Fibroblast of skin of abdomen (primary cell): Measurements from ENCODE around the gene CPE.
"Not testable (repeated sequence)": the region's sequence is repeated elsewhere in the genome, so short reads cannot be mapped to it uniquely, and the experiment has no call there.

ENCODE experiments used
- DNase-seq: peaks from one replicate; pipeline ENCODE4 v3.0.0-alpha.2; 2013

The CPE gene

DNA sequence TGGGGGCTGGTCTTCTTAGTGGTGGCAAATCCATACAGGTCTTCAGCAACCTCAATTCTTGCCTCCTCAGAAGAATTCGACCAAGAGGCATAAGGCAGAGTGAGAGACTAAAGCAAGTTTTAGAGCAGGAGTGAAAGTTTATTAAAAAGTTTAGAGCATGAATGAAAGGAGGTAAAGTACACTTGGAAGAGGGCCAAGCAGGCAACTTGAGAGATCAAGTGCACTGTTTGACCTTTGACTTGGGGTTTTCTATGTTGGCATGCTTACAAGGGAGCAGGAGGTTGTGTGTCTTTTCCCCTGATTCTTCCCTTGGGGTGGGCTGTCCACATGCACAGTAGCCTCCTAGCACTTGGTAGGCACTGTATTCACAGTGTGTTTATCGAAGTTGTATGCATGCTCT, 91.2 kb downstream of the CPE start:
- no peak for DNase-seq

DNA sequence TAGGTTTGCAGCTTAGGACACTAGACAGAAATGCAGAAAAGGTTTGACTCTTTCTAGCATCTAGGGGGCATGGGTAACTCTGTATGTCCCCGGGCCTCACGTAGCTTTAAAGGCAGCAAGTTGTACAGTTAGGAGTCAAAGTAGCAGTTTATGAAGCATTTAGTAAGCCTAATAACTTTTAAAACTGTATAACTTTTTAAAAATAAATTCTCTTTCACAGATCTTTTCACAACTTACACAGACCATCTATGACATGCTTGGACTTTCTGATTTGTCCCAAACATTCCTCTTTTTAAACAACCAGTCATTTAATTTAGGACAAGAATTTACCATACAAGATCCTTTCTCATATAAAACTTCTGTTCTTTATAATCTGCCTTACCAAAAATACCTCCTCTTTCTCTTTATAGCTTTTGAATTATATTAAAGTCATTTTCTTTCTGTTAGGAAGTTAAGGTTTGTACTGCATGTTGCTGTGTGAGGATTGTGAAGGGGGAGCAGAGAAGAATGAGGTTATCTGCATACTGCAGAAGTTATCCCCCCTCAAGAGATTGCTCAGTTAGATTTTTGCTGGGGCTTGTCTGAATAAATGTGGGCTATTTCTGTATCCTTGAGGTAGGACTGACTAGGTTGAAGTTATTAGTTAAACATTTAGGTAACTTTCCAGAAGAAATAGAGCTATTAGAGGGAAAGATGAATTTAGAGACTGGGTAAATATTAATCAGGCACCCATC, 94.3 kb downstream of the CPE start:
- DNase-seq, result no peak

DNA sequence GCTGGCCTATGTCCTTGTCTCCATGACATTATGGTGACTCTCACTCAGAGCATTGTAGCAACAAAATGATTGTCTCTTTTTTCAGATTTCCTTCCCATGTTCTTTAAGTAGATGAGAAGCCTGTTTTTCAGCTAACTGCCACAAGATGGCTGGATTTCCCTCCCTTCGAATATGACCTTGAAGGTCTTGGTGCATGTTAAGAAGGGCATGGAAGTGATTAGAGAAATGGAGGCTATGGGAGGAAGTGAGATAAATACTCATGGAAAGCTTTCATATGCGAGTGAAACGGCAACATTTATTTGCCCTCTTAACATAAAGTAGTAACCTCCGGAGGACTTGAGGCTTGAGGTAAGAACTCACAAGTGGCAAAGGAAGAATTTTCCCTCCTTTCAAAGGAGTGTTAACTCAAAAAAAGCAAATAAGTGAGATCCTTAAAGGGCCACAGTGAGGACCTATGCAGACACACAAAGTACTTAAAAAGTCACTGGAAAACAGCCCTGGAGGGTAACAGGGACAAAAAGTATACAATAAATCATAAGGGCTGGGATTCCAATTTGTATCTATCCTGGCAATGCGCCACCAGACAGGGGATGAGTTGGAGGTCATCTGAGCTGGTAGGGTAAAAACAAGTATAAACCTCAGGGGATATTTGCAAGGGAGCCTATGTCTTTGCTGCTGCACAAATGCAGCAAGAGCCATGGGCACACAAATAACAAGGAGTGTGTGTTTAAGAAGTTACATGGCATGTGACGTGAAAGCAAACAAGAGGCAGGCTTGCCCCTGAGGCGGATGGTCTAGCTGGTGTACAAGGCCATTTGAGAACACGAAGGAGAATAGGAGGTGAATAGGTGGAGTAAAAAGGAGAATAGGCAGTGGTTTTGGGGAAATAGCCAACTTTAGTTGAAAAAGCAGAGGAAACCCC, 96.2 kb downstream of the CPE start:
- DNase-seq, result no peak

DNA sequence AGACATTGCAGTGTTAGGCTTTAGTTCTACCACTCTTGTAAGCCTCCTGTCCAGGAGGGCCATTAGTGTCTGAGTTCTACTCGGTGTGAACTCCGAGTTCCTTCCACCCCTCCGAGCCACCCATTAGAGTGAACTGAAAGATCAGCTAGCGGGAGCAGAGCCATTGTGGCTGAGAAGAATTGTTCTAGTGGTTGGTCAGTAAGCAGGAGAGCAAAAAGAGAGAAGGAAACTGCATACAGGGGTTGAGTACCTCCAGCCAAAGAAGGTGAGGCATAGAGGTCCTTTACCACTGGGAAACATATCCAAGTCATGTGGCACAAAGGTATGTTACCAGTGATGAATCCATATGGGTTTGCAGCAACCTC, 96.9 kb downstream of the CPE start:
- DNase-seq, result no peak

DNA sequence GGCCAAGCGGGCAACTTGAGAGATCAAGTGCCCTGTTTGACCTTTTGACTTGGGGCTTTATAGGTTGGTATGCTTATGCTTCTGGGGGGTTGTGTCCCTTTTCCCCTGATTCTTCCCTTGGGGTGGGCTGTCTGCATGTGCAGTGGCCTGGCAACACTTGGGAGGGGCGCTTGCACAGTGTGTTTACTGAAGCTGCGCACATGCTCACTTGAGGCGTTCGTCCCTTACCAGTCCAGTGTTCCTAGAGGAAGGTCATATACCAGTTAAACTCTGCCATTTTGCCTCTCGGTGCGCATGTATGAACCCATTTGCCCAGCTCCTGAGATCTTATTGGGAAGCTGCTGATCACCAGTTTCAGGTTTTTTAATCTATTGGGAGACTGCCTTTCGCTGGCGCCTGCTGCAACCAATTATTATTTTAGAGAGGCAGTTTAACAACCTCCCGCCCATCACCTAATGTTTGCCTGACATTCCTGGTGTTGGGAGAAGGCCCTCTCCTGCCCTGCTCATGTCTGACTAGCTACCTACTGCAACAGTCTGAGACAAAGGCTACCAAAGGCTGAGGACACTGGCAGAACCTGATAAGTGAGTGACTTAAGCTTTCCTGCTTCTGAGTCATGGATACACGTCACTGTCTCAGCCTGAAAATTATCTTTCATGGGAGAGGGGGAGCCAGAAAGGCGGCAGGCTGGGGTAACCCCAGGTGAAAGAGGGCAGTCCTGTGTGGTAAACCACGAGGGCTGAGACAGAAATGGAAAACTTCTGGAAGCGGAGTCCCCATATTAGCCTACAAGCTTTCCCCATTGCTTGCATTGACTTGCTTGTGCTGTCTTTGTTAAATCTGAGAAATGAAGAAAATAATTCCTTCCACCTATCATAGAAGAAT, 97.6 kb downstream of the CPE start:
- peak; percentile 26 for DNase-seq

DNA sequence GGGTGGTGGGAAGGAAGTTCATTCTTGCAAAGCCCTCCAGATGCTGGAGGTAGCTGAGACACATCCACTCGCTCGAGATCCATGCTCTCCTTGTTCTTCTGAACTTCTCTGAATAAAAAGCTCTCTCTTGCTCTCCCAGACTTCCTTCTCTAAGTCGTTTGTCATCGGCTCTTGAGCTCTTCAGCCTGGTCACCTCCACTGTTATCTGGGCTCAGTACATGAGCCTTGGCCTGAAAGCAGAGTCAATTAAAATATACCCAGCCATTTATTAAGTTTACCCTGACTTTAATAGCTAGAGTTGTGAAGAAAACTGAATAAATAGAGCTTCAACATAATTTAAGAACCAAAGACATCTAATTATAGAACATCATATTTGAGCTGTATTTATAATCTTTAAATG, 99.0 kb downstream of the CPE start:
- DNase-seq, result no peak

DNA sequence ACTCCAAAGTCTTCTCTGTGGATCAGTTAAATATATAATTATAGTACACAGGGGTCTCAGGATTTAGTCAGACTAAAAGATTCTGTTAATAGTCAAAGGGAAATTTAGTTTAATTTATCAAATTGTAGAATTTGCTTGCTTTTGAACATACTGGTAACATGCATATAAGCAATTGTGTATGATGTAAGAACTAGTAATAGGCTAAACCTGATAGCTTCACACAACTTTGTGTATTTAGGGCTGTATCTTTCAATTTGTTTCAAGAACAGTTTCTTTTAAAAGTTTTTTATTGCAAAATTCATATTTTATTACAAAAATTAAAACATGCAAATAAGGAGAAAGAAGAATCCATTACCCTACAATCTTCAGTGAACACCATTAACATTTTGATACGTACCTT, 99.5 kb downstream of the CPE start:
- DNase-seq, result no peak

DNA sequence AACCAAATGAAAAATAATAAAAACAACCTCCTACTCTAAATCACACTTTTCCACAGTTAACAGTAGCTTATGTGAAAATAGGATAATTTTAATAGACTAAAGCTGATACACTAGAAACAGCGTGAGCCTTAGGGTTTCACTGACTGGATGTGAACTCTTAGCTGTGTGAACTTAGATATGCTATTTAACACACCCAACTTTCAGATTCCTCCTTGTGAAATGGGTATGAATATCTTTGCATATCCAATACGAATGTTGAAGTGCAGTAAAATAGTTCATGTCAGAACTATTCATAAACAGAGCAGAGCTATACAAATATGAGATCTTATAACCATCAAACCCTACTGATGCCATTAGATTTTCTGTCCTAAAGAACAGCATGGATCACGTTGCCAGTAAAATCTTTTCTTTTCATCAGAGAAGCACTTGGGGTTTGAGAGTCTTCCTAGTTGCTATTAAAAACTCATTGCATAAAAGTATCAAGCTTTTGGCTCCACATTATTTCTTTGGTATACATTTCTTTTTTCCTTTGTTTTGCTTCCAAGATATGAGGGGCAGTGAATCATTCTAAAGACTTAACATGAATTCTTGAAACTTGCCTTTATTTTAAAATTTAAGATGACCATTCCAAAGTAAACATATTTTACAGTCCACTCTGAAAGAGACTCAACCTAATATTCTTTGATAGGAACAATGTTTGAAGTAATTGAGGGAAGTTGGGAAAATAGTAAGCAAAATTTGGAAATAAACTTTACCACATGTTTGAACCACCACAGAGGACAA, 102.4 kb downstream of the CPE start:
- DNase-seq, result no peak

DNA sequence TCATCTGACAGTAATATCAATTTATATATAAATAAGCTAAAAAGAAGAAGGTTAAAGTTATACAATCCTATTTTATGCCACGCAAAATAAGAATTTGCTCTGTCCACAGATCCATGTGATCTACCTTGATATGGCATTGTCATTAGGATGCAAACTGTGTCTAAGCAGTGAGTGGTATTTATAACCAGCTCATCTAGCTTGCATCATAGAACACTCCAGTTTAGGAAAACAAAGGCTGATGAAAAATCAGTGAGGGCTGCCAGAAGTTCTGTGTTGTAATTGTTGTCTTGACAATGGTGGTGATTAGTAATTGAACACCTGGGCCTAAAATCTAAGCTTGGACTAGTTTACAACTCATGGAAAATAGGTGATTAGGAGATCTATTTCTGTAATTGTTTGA, 111.0 kb downstream of the CPE start:
- no peak for DNase-seq

DNA sequence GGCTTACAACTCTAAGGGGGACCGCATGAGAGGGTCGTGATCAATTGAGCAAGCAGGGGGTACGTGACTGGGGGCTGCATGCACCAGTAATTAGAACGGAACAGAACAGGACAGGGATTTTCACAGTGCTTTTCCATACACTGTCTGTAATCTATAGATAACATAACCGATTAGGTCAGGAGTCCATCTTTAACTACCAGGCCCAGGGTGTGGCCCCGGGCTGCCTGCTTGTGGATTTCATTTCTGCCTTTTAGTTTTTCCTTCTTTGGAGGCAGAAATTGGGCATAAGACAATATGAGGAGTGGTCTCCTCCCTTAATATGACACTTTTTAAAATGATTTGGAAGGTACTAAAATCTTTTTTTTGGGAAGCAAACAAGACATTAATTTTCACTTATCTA, 113.8 kb downstream of the CPE start:
- not testable (repeated sequence) for DNase-seq

DNA sequence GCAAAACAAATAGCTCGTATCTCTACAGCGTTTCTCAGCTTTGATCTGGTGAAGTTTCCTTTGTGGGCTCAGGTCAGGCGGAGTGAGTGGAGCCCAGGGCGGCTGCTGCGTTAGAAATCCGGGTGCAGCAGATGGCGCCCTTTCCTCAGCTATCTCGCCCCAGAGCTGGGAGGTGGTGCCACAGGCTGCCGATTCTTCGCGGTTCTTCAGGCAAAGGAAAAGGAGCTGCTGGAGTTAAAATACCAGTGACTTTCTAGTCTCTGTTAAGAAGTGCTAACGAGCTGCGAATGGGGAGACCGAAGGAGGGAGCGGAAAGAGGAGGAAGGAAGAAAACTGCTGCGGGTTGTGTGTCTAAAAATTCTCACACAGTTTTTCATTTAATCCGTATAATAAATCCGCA, 114.6 kb downstream of the CPE start:
- DNase-seq, result peak; percentile 64

DNA sequence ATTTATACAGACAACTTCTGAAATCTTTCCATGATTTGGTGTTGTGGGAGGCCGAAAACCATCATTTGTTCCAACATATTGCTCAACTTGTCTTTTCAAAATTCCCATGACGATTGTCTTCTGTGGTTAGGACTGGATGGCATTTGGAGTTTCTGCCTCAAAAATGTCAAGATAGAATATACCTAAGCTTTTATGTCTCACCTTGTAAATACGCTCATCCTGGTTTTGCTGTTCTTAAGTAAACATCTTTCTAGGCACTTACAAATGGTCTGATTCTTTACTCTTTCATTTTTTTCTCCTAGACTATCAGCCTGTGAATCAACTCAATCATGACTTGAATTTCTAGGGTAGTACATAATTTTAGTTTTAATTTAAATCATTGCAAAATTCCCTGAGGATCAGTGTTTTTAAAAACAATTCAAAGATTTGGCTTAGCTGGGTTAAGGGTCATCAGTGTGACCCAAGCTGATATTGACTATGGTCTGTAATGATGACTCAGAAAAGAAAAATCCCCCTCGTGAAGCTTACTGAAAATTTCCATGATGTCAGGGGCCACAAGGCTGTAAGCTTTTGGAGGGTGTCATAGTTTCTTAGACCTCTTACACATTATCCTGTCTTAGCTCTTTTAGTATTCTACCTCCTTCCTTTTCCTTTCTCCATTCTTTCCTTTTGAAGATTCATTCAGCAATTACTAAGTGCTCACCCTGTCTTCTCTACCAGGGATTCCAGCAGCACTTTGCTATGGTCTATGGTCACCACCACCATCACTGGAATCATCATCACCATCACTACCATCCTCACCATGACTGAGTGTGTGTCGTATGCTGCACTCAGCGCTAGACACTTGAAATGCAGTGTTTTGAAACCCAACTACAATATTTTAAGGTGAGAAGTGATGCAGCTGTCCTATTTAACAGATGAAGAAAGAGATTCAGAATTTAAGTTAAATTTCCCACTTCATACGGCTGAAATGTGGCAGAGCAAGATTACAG, 124.4 kb downstream of the CPE start:
- peak; percentile 16 for DNase-seq

DNA sequence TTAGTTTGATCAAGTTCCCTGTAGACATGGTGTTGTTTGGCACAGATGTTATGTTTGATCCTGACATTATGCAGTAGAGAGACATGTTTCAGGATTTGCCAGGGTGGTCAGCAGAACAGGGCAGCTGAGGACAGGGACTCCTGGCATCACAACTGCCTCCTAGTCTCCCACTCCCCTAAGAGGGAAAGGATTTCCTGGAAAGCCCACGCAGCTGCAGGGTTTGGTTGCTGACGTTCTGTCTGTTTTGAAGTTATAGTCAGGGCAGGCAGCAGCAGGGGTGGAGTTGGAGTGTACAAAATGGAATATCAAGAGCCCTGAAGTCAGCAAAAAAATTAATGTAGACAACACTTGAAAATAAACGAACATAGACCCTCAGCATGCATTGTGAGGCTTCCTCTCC, 125.4 kb downstream of the CPE start:
- DNase-seq, result no peak

DNA sequence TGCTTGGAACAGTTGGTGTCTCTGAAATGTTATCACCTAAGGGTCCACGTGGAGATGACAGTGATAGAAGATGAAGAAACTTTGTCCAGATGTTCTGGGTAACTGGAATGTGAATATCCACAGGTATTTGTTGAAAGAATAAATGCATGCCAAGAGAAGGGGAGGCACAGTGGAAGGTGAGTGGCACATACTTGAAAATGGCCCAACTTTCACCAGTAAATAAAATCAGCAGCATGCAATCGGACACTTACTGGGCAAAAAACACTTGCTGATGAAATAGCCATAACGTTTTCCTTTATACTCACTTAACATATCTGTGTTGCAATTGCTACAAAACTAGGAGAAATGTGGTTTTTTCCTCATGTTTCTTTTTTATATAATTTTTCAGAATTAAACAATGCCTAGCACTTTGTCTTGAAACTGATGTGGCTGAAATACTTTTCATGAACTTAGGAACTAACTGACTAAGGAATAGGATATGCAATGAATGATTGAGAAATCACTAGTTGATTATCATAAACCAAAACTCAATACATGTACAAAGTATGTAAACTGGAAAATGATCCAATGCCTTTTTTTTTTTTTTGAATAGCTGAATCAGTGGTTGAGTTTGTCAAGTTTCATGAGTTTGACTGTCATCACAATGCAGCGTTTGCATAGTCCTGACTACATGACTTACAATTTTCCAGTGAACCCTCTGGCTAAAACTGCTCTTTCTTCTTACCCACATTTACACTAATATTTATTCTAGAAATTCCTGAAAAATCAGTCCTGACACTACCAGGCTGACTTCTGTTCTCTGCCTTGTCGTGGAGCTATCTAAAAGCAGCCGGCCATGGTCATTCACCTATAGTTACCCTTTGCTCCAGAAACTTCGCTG, 127.4 kb downstream of the CPE start:
- peak; percentile 76 for DNase-seq

DNA sequence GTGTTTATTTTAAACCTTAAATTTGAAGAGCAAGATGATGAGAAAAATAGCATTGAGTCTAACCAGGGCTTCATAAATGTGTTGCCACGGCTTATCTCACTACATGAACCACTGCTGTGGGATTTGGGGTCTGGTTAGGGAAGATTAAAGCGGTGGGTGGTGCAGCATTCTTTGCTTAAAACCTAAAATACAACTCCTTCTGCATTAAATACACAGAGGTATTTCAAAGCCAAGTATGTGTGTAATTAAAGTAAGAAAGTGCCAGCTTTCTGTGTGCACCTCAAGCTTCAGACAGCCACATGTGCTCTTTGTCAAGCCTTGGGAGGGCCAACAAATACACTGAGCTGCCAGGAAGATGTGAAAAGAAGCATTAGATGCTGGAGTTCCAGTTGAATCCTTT, 128.0 kb downstream of the CPE start:
- no peak for DNase-seq

DNA sequence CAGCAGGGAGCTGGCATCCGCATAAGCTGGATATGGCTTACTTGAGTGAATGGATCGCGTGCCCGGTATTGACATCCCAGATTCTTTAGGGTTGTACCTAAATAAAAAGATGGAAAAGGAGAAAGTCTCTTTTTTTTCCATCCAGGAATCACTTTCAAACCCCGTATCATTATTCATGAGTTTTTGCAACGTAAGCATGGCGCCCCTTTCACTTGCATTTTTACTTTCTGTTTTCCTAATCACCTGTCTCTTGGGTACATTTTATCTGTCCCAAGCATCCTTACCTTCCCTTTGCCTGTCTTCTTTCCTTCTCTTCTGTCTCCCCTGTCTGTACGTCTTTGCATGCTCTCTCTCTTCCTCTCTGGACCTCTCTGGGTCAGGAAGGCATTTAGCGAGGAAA, 128.6 kb downstream of the CPE start:
- no peak for DNase-seq

DNA sequence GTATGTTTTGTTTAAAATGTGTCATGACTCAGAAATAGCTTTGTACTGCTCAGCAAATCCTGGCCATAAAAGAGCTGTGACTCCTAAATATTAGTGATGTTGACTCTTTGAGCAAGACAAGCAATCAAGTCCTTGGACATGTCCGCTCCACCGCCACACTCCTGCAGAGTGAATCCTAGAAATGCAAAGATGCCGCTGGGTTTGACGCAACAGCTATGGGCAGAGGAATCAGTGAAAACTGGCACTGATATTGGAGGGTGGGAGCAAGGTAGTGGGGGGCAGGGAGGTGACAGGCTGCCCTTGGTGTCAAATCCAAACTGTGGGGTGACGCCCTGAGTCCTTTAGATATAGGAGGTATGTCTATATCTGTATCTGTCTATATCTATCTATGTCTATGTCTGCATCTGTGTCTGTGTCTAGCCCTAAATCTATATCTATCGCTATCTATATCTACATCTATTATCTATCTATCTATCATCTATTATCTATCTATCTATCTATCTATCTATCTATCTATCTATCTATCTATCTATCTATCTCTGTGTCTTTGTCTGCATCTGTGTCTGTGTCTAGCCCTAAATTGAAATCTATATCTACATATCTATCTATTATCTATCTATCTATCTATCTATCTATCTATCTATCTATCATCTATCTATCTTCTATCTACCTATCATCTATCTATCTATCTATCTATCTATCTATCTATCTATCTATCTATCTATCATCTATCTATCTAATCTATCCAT, 129.7 kb downstream of the CPE start:
- no peak for DNase-seq

DNA sequence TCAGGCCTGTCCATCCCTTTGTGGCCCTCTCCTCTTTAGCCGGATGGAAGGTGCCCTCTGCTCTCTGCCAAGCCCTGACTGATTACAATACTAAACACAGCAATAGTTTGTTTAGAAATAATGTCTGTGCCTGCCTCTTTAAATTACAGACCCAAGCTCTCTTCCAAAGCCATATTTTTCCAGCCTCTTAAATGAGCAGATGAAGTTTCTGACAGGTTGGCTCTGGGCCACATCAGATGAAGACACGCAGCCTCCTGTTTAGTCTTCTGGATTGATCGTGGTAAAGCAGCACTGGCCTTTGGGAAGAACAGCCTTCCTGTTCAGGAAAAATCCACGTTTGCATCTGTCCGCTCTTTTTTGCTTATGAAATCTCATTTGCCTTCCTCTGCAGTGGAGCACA, 133.6 kb downstream of the CPE start:
- no peak for DNase-seq

DNA sequence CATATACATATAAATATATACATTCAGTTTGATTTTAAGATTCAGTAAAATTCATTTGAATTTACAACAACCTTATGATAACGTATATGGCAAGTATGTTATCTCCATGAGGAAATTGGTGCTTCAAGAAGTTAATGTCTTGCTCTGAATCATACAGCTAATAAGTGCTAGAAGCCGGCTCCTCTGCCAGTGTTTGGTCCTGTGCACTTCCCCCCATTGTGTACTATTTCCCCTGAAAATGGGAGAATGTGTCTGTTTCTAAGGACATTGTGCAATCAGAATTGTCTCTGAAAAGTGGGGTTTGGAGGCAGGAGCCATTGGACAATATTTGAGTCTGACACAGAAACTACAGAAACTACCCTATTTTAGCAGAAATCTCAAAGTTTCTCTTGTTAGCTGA, 135.9 kb downstream of the CPE start:
- DNase-seq, result no peak
